GM23338 (cell line): ENCODE measurements around the gene NDN.

Source experiments
- CREB1 ChIP-seq: fragments of 250-450 bp; sonication (Bioruptor Pico); IDR thresholded peaks from 2 replicates; pipeline ENCODE4 v1.5.0; 2020; ENCODE audit warnings: low read depth, mild to moderate bottlenecking, moderate library complexity
- CTCF ChIP-seq, 2 experiments: fragments of 200-600 bp in 1 of 2; sonication (generic) in 1 of 2; conservative IDR thresholded peaks; 2 replicates each; pipeline versions ENCODE4 v1.5.1 to v1.6.1; 2016 to 2017; ENCODE audit warnings: antibody characterized with exemption in 2 of 2, low read depth in 2 of 2, mild to moderate bottlenecking in 2 of 2, moderate library complexity in 1 of 2
- EZH2 ChIP-seq: fragments of 200-600 bp; sonication (generic); IDR thresholded peaks from one replicate; pipeline ENCODE4 v1.8.0; 2017; ENCODE audit warnings: antibody characterized with exemption, mild to moderate bottlenecking, low read depth; ENCODE audit not compliant: unreplicated experiment
- EZH2phosphoT487 ChIP-seq: fragments of 200-600 bp; sonication (generic); IDR thresholded peaks from one replicate; pipeline ENCODE4 v1.8.1; 2018; ENCODE audit warnings: antibody characterized with exemption; ENCODE audit not compliant: unreplicated experiment
- POLR2AphosphoS5 ChIP-seq: IDR thresholded peaks from 2 replicates; pipeline ENCODE4 v1.6.1; 2016; ENCODE audit warnings: antibody characterized with exemption, low read depth
- STAT1 ChIP-seq: IDR thresholded peaks from one replicate; pipeline ENCODE4 v1.6.1; 2016; ENCODE audit warnings: antibody characterized with exemption; ENCODE audit not compliant: unreplicated experiment
- ZNF114 ChIP-seq: fragments of 250-450 bp; sonication (Bioruptor Pico); IDR thresholded peaks from 2 replicates; pipeline ENCODE4 v1.5.0; 2020; ENCODE audit warnings: mild to moderate bottlenecking, moderate library complexity
- TF ChIP-seq, protein P1 (sequence below): IDR thresholded peaks from one replicate; pipeline ENCODE4 v1.6.1; 2018; ENCODE audit warnings: antibody characterized with exemption; ENCODE audit not compliant: unreplicated experiment
- TF ChIP-seq, protein P2 (sequence below): IDR thresholded peaks from 2 replicates; pipeline ENCODE4 v1.6.1; 2016; ENCODE audit warnings: antibody characterized with exemption
- TF ChIP-seq, protein P3 (sequence below): fragments of 250-450 bp; sonication (Bioruptor Pico); IDR thresholded peaks from 2 replicates; pipeline ENCODE4 v1.5.0; 2020; ENCODE audit warnings: mild to moderate bottlenecking, moderate library complexity

- TF ChIP-seq POLR2AphosphoS5 (no peak), CTCF (conservative IDR thresholded peaks at IDR 0.05; ENCODE audit: low read depth in 2 of 2) (no peak), EZH2 (no peak), STAT1 (no peak), ZNF114 (CRISPR knock-in tag) (no peak), CREB1 (CRISPR knock-in tag) (no peak), EZH2phosphoT487 (no peak)
- TF ChIP-seq, protein P1, sequence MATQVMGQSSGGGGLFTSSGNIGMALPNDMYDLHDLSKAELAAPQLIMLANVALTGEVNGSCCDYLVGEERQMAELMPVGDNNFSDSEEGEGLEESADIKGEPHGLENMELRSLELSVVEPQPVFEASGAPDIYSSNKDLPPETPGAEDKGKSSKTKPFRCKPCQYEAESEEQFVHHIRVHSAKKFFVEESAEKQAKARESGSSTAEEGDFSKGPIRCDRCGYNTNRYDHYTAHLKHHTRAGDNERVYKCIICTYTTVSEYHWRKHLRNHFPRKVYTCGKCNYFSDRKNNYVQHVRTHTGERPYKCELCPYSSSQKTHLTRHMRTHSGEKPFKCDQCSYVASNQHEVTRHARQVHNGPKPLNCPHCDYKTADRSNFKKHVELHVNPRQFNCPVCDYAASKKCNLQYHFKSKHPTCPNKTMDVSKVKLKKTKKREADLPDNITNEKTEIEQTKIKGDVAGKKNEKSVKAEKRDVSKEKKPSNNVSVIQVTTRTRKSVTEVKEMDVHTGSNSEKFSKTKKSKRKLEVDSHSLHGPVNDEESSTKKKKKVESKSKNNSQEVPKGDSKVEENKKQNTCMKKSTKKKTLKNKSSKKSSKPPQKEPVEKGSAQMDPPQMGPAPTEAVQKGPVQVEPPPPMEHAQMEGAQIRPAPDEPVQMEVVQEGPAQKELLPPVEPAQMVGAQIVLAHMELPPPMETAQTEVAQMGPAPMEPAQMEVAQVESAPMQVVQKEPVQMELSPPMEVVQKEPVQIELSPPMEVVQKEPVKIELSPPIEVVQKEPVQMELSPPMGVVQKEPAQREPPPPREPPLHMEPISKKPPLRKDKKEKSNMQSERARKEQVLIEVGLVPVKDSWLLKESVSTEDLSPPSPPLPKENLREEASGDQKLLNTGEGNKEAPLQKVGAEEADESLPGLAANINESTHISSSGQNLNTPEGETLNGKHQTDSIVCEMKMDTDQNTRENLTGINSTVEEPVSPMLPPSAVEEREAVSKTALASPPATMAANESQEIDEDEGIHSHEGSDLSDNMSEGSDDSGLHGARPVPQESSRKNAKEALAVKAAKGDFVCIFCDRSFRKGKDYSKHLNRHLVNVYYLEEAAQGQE, result no peak
- TF ChIP-seq, protein P2, sequence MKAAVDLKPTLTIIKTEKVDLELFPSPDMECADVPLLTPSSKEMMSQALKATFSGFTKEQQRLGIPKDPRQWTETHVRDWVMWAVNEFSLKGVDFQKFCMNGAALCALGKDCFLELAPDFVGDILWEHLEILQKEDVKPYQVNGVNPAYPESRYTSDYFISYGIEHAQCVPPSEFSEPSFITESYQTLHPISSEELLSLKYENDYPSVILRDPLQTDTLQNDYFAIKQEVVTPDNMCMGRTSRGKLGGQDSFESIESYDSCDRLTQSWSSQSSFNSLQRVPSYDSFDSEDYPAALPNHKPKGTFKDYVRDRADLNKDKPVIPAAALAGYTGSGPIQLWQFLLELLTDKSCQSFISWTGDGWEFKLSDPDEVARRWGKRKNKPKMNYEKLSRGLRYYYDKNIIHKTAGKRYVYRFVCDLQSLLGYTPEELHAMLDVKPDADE, result no peak
- TF ChIP-seq, protein P3, sequence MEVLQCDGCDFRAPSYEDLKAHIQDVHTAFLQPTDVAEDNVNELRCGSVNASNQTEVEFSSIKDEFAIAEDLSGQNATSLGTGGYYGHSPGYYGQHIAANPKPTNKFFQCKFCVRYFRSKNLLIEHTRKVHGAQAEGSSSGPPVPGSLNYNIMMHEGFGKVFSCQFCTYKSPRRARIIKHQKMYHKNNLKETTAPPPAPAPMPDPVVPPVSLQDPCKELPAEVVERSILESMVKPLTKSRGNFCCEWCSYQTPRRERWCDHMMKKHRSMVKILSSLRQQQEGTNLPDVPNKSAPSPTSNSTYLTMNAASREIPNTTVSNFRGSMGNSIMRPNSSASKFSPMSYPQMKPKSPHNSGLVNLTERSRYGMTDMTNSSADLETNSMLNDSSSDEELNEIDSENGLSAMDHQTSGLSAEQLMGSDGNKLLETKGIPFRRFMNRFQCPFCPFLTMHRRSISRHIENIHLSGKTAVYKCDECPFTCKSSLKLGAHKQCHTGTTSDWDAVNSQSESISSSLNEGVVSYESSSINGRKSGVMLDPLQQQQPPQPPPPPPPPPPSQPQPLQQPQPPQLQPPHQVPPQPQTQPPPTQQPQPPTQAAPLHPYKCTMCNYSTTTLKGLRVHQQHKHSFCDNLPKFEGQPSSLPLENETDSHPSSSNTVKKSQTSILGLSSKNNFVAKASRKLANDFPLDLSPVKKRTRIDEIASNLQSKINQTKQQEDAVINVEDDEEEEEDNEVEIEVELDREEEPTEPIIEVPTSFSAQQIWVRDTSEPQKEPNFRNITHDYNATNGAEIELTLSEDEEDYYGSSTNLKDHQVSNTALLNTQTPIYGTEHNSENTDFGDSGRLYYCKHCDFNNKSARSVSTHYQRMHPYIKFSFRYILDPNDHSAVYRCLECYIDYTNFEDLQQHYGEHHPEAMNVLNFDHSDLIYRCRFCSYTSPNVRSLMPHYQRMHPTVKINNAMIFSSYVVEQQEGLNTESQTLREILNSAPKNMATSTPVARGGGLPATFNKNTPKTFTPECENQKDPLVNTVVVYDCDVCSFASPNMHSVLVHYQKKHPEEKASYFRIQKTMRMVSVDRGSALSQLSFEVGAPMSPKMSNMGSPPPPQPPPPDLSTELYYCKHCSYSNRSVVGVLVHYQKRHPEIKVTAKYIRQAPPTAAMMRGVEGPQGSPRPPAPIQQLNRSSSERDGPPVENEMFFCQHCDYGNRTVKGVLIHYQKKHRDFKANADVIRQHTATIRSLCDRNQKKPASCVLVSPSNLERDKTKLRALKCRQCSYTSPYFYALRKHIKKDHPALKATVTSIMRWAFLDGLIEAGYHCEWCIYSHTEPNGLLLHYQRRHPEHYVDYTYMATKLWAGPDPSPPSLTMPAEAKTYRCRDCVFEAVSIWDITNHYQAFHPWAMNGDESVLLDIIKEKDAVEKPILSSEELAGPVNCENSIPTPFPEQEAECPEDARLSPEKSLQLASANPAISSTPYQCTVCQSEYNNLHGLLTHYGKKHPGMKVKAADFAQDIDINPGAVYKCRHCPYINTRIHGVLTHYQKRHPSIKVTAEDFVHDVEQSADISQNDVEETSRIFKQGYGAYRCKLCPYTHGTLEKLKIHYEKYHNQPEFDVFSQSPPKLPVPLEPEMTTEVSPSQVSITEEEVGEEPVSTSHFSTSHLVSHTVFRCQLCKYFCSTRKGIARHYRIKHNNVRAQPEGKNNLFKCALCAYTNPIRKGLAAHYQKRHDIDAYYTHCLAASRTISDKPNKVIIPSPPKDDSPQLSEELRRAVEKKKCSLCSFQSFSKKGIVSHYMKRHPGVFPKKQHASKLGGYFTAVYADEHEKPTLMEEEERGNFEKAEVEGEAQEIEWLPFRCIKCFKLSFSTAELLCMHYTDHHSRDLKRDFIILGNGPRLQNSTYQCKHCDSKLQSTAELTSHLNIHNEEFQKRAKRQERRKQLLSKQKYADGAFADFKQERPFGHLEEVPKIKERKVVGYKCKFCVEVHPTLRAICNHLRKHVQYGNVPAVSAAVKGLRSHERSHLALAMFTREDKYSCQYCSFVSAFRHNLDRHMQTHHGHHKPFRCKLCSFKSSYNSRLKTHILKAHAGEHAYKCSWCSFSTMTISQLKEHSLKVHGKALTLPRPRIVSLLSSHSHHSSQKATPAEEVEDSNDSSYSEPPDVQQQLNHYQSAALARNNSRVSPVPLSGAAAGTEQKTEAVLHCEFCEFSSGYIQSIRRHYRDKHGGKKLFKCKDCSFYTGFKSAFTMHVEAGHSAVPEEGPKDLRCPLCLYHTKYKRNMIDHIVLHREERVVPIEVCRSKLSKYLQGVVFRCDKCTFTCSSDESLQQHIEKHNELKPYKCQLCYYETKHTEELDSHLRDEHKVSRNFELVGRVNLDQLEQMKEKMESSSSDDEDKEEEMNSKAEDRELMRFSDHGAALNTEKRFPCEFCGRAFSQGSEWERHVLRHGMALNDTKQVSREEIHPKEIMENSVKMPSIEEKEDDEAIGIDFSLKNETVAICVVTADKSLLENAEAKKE (CRISPR knock-in tag), result no peak
Observed at GRCh38 chr15:23708332-23708731, 21.2 kb upstream of the NDN start.
